ENCODE data around the gene FAM171A2.

GRCh38 chr17:44385287-44386181 is 21.9 kb upstream of the FAM171A2 start:
- TF ChIP-seq POLR2A (IDR thresholded peaks at IDR 0.05), result no peak
- no peak for TF ChIP-seq CTCF (IDR thresholded peaks at IDR 0.05)
- peak in 1 of 3 donors; percentile 21 for TF ChIP-seq POLR2AphosphoS5 (IDR thresholded peaks at IDR 0.05)
- TF ChIP-seq EP300 (IDR thresholded peaks at IDR 0.05), result no peak

All from stomach (tissue), 4 donors.